Fibroblast of lung (primary cell): ENCODE results near the gene HIVEP3. TPM values are rescaled to one million over a fixed set of nuclear protein-coding genes. Genes with fewer than 3 reads are reported as not detected.

Experiments
- DNase-seq, 2 donors: peaks; one replicate each; pipeline versions ENCODE4 v3.0.0 to v3.0.0-alpha.2; 2010; ENCODE audit warnings: low read depth in 2 of 2
- H2AFZ ChIP-seq: 2 replicates; pipeline ENCODE4 v1.5.1; 2012; ENCODE audit warnings: low read length, control low read depth, inconsistent platforms
- H3K27ac ChIP-seq: 2 replicates; pipeline ENCODE4 v1.5.1; 2011; ENCODE audit warnings: low read length, control low read depth; ENCODE audit not compliant: insufficient read depth
- H3K27me3 ChIP-seq: 2 replicates; pipeline ENCODE4 v1.5.1; 2011; ENCODE audit warnings: mild to moderate bottlenecking, low read length; ENCODE audit not compliant: control insufficient read depth, insufficient read depth
- H3K36me3 ChIP-seq: 2 replicates; pipeline ENCODE4 v1.5.1; 2011; ENCODE audit warnings: low read length; ENCODE audit not compliant: control insufficient read depth, insufficient read depth
- H3K4me1 ChIP-seq: 2 replicates; pipeline ENCODE4 v1.5.1; 2011; ENCODE audit warnings: low read length; ENCODE audit not compliant: control insufficient read depth, insufficient read depth; ENCODE audit errors: extremely low read depth
- H3K4me2 ChIP-seq: 2 replicates; pipeline ENCODE4 v1.5.1; 2011; ENCODE audit warnings: low read length, control low read depth; ENCODE audit not compliant: insufficient read depth; ENCODE audit errors: extremely low read depth
- H3K4me3 ChIP-seq, 4 experiments: fragments of 200-600 bp in 1 of 4; sonication (generic) in 1 of 4; replicated peaks in 1 of 4; 2 replicates each; pipeline ENCODE4 v1.5.1; 2011 to 2016; ENCODE audit warnings: low read length in 4 of 4, low read depth in 3 of 4, mild to moderate bottlenecking in 3 of 4, control low read depth in 2 of 4, inconsistent platforms in 1 of 4, mixed read lengths in 1 of 4; ENCODE audit not compliant: insufficient read depth in 1 of 4; ENCODE audit errors: control extremely low read depth in 1 of 4
- H3K79me2 ChIP-seq: 2 replicates; pipeline ENCODE4 v1.5.1; 2012; ENCODE audit warnings: mild to moderate bottlenecking, low read length, inconsistent platforms; ENCODE audit not compliant: control insufficient read depth, insufficient read depth
- H3K9ac ChIP-seq: 2 replicates; pipeline ENCODE4 v1.5.1; 2011; ENCODE audit warnings: mild to moderate bottlenecking, low read length, control low read depth; ENCODE audit not compliant: insufficient read depth
- H3K9me3 ChIP-seq: 2 replicates; pipeline ENCODE4 v1.5.1; 2012; ENCODE audit warnings: low read depth, low read length; ENCODE audit not compliant: control insufficient read depth, insufficient read depth
- H4K20me1 ChIP-seq: 2 replicates; pipeline ENCODE4 v1.5.1; 2011; ENCODE audit warnings: low read length; ENCODE audit not compliant: control insufficient read depth, insufficient read depth; ENCODE audit errors: extremely low read depth
- EZH2 ChIP-seq: IDR thresholded peaks from 2 replicates; pipeline ENCODE4 v1.5.1; 2012; ENCODE audit warnings: low read length, control low read depth, mild to moderate bottlenecking; ENCODE audit errors: missing control alignments
- polyA plus RNA-seq, 2 donors: library from polyadenylated mRNA; depleted of rRNA in 1 of 2; stranded (reverse) in 1 of 2; unstranded in 1 of 2; fragments of >200 nt; gene quantifications; 2 replicates each; pipeline ENCODE4 v1.2.1, GENCODE V29; 2011 to 2012; ENCODE audit warnings: missing spikeins in 1 of 2
- total RNA-seq: library from RNA; depleted of rRNA; stranded (reverse); fragments of >200 nt; gene quantifications from 2 replicates; pipeline ENCODE4 v1.2.1, GENCODE V29; 2014
- TF ChIP-seq, protein P1 (sequence below), 2 donors: IDR thresholded peaks in 1 of 2; conservative IDR thresholded peaks in 1 of 2; 1 replicate in 1 of 2; 2 replicates in 1 of 2; pipeline ENCODE4 v1.5.1; 2011 to 2012; ENCODE audit warnings: low read length in 2 of 2, control low read depth in 1 of 2, inconsistent platforms in 1 of 2, low read depth in 1 of 2, mild to moderate bottlenecking in 1 of 2

Gene HIVEP3
- total and polyA plus RNA-seq, 2 donors (not counting 1 experiment from before 2014, with no cell fraction given) = 0.83 to 3.2 TPM

DNA sequence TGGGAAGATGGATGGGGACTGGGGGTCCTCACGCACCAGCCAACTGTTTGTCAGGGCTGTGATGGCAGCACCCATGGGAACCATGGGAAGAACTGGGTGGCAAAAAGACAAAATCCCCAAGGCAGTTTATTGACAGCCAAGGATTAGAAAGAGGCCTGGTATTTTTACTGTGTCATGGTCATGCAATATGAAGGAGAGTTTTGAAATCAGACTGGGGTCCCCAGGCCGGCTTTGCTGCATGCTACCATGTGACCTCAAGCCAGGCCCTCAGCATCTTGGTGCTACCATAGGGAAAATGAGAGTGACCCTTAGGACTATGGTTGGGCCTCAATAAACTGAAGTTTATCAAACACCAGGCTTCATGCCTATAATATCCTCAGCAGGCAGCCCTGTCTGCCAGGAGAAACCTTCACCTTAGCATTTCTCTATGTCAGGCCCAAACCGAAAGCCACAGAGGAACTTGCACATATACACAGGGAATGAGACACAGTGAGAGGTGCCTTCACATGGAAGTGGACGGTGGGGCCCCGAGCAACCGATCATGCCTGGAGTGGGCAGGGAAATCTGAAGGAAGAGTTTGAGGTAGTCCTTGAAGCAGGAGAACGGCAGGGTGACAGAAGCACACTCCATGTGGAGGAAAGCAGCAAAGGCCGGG is 203.2 kb downstream of the HIVEP3 start:
- H3K79me2 ChIP-seq = no peaks in the 10 kb centered on the region
- no peaks in the 10 kb centered on the region for H4K20me1 ChIP-seq
- no peak for DNase-seq
- no peak overlapping the region for H3K9ac ChIP-seq
- H3K4me3 ChIP-seq = no peak overlapping the region
- H3K4me2 ChIP-seq = no peak overlapping the region
- peaks cover 7% of the 10 kb centered on the region for H3K4me1 ChIP-seq
- H2AFZ ChIP-seq = no peak overlapping the region
- TF ChIP-seq EZH2 = no peak
- TF ChIP-seq, protein P1, sequence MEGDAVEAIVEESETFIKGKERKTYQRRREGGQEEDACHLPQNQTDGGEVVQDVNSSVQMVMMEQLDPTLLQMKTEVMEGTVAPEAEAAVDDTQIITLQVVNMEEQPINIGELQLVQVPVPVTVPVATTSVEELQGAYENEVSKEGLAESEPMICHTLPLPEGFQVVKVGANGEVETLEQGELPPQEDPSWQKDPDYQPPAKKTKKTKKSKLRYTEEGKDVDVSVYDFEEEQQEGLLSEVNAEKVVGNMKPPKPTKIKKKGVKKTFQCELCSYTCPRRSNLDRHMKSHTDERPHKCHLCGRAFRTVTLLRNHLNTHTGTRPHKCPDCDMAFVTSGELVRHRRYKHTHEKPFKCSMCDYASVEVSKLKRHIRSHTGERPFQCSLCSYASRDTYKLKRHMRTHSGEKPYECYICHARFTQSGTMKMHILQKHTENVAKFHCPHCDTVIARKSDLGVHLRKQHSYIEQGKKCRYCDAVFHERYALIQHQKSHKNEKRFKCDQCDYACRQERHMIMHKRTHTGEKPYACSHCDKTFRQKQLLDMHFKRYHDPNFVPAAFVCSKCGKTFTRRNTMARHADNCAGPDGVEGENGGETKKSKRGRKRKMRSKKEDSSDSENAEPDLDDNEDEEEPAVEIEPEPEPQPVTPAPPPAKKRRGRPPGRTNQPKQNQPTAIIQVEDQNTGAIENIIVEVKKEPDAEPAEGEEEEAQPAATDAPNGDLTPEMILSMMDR (conservative IDR thresholded peaks at IDR 0.05 in 1 of 2, IDR thresholded peaks at IDR 0.05 in 1 of 2; ENCODE audit: low read depth in 1 of 2, low read length in 2 of 2) = no peak
- no peaks in the 10 kb centered on the region for H3K27me3 ChIP-seq
- no peaks in the 10 kb centered on the region for H3K9me3 ChIP-seq
- no peak overlapping the region for H3K27ac ChIP-seq
- no peaks in the 10 kb centered on the region for H3K36me3 ChIP-seq

DNA sequence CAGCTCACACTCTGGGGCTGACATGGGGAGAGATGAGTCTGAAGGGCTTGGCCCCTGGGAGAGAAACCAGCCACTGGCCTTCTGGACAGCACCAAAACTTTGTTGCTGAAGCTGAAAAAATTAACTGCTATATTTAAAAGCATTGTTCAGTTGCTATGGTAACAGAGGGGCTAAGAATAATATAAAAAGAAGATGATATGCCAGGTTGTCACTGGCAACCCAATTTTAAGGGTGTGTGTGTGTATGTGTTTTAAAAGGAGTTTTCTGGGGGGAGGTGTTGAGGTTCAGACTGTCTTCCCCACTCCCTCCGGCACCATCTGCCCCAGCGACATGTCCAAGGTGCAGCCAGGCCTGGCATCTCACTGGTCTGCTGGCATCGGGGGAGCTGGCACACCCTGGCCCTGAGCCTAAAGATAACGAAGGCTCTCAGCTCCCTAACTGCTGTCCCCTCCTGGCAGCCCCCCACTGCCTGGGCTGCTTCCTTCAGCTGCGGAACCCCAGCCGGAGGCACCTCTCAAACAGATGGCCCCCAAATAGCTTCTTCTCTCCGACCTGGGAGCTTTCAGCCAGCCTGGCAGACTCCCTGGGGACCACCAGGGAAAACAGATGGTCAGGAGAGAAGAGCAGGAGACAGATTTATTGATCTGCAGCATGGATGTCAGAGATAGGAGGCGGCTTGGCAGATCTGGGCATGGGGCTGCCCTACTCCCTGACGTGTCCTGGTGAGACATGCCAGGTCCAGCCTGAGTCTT is 203.9 kb downstream of the HIVEP3 start:
- no peak for TF ChIP-seq EZH2
- TF ChIP-seq, protein P1 (conservative IDR thresholded peaks at IDR 0.05 in 1 of 2, IDR thresholded peaks at IDR 0.05 in 1 of 2; ENCODE audit: low read depth in 1 of 2, low read length in 2 of 2) = no peak
- Histone ChIP-seq H3K9me3 (no peaks in the 10 kb centered on the region), H3K79me2 (no peaks in the 10 kb centered on the region), H3K4me2 (no peak overlapping the region), H3K9ac (no peak overlapping the region), H4K20me1 (no peaks in the 10 kb centered on the region), H3K27me3 (no peaks in the 10 kb centered on the region), H3K27ac (no peak overlapping the region), H3K4me1 (peaks cover 7% of the 10 kb centered on the region), H3K4me3 (no peak overlapping the region), H3K36me3 (no peaks in the 10 kb centered on the region), H2AFZ (no peak overlapping the region)
- DNase-seq = no peak

DNA sequence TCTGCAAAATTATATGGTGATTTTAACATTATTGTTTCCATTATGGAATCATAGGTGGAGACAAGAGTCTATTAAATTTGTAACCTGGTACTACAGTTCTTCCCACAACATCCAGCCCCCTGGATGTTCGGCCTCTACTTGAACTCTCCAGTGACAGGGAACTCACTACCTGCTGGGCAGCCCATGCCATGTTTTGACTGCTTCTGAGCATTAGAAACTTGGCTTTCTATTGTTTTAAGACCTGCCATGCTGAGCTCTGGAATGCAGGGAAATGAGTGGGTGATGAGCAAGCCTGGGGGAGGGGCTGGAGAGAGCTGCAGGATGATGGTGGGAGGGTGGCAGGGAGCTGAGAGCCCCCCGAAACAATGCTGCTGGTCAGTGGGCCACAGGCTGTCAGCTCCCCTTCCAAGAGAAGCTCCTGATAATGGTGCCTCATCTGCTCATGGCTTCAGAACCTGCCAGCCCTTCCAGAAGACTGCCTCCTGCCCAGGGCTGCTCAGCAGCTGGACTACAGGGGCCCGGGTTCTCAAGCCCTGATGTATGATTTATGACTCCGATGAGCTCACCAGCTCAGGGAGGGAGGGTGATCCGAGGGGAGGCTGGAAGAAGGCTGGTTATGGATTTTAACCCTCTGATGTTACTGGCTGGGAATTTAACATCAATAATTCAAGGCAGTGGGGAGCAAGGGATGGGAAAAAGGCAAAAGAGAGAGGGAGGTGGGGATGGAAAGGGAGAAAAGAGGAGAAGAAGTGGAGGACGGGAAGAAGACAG is 205.0 kb downstream of the HIVEP3 start:
- Histone ChIP-seq H3K4me3 (no peak overlapping the region), H3K27ac (no peak overlapping the region), H3K27me3 (no peaks in the 10 kb centered on the region), H2AFZ (no peak overlapping the region), H3K4me1 (peaks cover 7% of the 10 kb centered on the region), H3K79me2 (no peaks in the 10 kb centered on the region), H3K9ac (no peak overlapping the region), H3K4me2 (no peak overlapping the region), H3K9me3 (no peaks in the 10 kb centered on the region), H3K36me3 (no peaks in the 10 kb centered on the region), H4K20me1 (no peaks in the 10 kb centered on the region)
- DNase-seq = peak; percentile 86 to 92
- TF ChIP-seq, protein P1 (conservative IDR thresholded peaks at IDR 0.05 in 1 of 2, IDR thresholded peaks at IDR 0.05 in 1 of 2; ENCODE audit: low read depth in 1 of 2, low read length in 2 of 2) = no peak
- no peak for TF ChIP-seq EZH2
